Measurements from ENCODE around the gene FNDC8.
"Not testable (repeated sequence)": the region's sequence is repeated elsewhere in the genome, so short reads cannot be mapped to it uniquely, and the experiment has no call there.

The FNDC8 gene

DNA sequence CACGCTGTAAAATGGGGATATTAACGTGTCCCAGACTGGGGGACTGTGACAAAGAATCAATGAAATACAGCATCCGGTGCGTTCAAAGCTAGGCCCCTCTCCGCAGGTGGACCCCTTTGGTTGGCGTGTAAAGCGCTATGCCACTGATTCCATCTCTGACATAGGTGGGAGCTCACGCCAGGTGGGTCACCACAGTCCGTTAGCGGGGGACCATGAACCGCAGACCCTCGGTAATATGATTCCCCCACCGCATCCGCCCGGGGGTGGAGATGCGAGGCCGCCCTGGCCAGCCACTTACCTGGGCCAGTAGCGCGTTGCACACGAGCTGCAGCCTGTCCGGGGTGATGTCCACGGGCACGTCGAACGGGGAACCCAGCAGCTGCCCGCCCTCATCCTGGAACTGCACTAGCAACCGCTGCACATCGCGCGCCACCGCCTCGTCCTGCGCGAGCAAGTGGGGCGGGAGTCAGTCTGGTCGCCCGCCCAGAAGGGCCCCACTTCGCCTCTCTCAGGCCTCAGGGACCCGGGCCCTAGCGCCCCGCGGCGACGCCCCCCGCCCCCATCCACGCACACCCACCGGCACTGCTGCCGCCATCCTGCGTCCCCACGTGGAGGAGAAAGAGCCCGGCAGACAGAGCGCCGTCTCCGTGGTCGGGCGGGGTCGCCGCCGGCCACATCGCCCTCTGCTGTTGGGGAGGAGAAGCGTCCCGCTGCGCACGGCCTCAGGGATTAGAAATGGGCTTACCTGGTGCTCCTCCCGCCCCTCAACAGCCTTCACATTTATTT, 20.5 kb downstream of the FNDC8 start, which contains the start of gene NLE1:
TSS of gene NLE1 (minus strand) at position 623 of the 786 bp plus-strand sequence. CDS start at position 595, 28 bp downstream.
- DNase-seq (ENCODE audit: low read depth in 3 of 3), result peak; percentile 80 to 86 (median 80)

DNA sequence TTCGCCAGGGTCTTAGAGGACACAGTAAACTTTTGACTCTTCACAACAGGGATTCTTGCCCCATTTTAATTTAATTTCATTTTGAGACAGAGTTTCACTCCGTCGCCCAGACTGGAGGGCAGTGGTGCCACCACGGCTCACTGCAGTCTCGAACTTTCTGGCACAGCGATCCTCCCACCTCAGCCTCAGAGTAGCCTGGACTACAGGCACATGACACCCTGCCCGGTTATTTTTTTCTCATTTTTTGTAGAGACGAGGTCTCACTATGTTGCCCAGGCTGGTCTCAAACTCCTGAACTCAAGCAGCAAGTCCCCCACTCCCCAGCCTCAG, 21.0 kb downstream of the FNDC8 start:
- DNase-seq (ENCODE audit: low read depth in 3 of 3), result no peak

DNA sequence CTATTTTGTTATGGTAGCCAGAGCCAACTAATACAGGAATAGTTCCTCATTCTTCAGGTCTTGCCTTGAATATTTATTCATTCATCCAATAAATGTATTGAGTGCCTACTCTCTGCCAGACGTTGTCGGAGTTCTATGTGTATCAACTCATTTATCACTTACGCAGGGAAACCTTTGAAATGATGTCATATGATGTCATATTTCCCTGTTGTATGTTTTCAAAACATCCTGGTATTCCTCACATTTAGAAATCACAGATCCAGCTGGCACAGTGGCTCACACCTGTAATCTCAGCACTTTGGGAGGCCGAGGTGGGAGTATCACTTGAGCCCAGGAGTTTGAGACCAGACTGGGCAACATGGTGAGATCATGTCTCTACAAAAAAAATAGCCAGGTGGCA, 23.4 kb downstream of the FNDC8 start:
- DNase-seq (ENCODE audit: low read depth in 3 of 3), result no peak

DNA sequence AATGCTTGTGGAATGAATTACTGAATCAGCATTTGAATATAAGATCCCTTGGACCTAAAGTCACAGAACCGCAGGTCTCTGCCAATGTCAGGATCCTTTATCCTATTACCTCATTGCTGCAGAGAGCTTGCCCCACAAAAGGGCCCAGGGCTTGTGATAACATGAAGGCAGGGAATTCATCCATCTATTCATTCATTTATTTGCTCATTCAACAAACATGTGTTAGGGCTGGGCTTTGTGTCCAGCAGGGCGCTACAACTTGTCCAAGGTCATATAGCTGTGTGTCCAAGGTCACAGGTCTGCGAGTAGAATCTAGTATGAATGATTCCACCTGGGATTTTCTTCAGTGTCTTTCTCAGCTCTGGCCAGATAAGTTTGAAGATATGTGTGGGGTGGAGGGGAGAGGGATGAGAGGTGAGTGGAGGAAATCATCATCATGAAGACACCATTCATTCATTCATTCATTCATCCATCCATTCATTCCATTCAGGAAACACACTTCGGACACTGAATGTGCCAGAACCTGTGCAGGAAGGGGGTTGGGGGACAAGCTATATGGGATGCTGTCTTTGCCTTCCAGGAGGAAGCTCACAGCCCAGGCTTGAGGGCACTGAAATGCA, 24.9 kb downstream of the FNDC8 start:
- DNase-seq (ENCODE audit: low read depth in 3 of 3), result no peak

DNA sequence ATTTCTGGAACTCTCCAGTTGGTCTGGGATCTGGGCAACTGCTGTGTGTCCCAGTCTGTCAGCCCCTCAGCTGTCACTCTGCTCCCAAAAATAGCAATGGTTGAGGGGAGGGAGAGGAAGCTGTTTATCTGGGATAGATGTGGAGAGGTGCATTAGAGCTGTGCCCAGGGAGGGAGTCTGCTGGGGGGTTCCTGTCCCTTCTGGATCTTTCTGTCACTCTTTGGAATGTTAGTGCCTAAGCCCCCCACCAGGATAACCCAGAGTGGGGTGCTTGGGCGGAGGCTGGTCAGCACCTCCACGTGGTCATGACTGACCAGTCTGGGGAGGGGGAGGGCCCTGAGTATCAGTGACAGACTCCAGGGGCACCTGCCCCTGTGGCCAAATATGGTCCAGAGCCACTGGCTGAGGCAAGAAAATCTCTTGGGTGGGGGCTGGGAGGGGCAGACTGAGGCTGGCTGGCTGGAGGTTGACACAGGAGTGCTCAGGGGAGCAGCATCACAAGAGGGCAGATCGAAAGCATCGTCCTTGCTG, 26.0 kb downstream of the FNDC8 start, which contains the start of gene UNC45B:
TSS of gene UNC45B (plus strand) at position 443 of the 531 bp plus-strand sequence. CDS start 447 bp downstream, outside the sequence.
- DNase-seq (ENCODE audit: low read depth in 3 of 3), result no peak

DNA sequence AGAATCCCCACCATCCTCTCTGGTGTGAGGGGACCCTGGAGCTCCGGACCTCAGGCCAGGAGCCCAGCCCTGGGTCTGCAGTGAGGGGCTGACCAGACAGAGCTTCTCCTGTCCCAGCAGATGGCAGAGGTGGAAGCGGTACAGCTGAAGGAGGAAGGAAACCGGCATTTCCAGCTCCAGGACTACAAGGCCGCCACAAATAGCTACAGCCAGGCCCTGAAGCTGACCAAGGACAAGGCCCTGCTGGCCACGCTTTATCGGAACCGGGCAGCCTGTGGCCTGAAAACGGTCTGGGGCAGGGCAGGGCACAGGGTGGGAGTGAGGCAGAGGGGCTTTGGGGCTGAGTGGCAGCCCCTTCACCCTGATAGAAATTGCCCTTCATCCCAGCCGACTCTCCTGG, 26.7 kb downstream of the FNDC8 start:
- no peak for DNase-seq (ENCODE audit: low read depth in 3 of 3)

DNA sequence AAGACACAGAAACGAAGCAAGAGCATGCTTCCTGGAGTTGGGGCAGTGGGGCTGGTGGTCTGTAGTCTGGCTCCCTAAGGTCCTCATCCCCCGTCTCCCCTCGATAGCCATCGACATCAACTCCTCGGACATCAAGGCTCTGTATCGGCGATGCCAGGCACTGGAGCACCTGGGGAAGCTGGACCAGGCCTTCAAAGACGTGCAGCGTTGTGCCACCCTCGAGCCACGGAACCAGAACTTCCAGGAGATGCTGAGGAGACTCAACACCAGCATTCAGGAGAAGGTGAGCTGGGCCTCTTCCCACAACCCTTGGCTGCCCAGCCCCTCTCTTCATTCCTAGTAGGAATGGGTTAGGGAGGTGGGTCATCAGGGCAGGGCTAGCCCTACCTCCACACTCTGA, 28.5 kb downstream of the FNDC8 start:
- DNase-seq (ENCODE audit: low read depth in 3 of 3), result no peak

DNA sequence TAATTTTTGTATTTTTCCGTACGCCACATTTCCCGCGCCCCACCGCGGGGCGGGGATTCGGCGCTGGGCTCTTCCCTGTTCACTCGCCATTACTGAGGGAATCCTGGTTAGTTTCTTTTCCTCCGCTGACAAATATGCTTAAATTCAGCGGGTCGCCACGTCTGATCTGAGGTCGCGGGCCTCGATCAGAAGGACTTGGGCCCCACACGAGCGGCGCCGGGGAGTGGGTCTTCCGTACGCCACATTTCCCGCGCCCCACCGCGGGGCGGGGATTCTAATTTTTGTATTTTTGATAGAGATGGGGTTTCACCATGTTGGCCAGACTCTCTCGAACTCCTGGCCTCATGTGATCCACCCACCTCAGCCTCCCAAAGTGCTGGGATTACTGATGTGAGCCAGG, 29.7 kb downstream of the FNDC8 start:
- DNase-seq (ENCODE audit: low read depth in 3 of 3), result not testable (repeated sequence)

DNA sequence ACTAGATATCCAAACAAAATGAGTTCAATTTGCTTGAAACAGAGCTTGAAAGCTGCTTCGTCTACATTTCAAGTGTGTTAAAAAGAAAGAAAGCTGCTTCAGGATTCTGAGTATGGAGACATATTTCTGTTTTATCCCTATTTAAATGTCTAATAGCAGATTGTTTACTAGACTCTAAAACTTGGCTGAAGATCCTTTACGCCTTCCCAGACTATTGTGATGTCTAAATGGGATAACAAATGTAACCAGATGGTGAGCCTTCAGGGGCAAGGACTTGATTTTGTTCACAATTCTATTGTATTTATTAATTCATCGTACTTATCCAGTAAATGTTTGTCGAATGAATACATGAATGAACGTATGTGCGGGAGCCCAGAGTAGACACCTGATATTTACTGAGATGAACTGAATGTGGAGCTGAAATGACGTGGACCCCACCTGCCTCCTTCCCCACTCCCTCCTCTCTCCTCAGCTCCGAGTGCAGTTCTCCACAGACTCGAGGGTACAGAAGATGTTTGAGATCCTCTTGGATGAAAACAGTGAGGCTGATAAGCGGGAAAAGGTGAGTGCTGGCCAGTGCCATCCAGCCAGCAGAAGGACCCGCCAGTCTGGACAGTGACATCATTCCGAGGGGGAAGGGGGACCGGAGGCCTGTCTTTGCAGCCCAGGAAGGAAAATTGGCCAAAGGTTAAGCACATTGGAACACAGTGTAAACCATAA, 31.2 kb downstream of the FNDC8 start:
- no peak for DNase-seq (ENCODE audit: low read depth in 3 of 3)

DNA sequence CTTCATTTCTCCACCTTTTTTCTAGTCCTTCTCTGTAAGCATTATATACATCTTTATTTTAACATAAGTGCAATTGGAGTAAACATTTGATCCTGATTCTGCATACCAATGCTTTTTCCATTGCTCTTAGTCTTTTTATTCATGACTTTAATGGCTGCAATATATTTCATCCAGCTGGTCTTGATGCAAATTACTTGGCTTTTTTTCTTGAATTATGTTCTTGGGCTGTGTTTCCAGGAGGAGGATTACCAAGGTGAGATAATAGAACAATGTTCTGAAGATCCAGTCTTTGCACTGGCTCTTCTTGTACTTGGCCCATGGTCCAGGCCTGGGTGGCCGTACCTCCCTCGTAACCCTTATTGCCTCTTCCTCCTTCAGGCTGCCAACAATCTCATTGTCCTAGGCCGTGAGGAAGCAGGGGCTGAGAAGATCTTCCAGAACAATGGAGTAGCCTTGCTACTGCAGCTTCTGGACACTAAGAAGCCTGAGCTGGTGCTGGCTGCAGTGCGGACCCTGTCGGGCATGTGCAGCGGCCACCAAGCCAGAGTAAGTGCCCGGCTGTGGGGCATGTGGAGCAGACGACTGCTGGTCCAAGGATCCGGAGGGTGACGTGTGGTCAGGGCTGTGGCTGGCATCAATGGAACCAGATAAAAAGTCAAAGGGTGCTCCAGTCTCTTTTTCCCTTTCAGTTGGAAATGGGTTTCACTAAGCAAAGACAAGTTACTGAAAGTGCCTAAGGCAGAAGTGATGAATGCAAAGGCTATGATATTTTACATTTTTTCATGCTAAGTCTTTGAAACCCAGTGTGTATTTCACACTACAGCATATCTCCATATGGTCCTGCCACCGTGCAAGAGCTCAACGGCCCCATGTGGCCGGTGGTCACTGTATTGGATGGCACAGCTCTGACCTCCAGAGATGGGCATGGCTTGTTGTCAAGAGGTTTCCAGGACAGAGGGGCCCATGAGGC, 33.1 kb downstream of the FNDC8 start:
- DNase-seq (ENCODE audit: low read depth in 3 of 3), result no peak

DNA sequence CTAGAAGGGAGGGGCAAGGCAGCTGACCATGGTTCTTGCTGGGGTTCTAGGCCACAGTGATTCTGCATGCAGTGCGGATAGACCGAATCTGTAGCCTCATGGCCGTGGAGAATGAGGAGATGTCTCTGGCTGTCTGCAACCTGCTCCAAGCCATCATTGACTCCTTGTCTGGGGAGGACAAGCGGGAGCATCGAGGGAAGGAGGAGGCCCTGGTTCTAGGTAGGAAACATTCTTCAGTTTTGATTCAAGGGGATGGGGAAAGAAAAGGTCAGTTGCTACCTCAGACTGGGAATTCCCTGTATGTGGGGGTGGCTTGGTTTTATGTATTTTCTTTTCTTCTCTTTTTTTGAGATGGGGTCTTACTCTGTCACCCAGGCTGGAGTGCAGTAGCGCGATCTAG, 33.8 kb downstream of the FNDC8 start:
- DNase-seq (ENCODE audit: low read depth in 3 of 3), result no peak

DNA sequence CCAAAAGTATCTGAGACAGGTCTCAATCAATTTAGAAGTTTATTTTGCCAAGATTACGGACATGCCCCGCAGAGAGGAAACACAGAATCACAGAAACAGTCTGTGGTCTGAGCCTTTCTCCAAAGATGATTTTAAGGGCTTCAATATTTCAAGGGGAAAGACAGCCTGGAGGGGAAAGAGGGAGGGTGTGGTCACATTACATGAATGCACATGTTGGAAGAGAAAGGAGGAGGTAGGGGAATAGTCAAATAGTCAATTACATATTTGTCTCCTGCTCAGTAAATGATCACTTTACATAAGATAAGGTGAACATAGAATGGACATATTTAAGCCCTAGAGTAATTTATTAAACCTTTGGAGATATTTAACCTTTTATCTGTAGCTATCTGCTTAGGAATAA, 38.5 kb downstream of the FNDC8 start:
- no peak for DNase-seq (ENCODE audit: low read depth in 3 of 3)

DNA sequence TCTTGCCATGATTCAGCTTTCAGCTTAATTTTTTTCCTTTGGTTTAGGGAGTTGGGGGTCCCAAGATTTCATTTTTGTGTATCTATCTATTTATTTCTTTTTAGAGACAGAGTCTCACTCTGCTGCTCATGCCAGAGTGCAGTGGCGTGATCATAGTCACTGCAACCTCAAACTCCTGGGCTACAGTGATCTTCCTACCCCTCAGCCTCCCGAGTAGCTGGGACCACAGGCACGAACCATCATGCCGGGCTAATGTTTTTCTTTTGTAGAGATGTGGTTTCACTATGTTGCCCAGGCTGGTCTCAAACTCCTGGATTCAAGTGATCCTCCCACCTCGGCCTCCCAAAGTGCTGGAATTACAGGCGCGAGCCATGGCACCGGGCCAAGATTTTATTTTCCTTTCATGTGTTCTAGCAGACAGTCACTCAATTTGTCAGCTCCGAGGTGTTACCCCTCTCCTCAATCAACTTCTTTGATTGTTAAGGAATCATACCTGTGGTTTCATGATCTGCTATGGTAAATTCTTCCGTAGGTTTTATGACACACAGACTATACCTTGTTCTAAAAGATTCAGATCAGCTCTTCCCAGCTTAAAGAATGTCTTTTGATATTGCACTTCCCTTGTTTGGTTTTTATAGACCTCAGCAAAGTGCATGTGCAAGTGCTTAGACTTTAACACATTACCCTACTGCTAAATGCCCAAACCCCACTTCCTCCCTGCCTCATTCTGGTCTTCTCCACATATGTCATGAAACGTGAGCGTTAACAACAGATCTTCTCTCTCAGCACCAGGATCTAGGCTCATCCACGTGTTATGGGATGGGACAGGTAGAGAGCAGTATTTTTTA, 39.2 kb downstream of the FNDC8 start:
- peak in 1 of 3 experiments; percentile 18 for DNase-seq (ENCODE audit: low read depth in 3 of 3)

DNA sequence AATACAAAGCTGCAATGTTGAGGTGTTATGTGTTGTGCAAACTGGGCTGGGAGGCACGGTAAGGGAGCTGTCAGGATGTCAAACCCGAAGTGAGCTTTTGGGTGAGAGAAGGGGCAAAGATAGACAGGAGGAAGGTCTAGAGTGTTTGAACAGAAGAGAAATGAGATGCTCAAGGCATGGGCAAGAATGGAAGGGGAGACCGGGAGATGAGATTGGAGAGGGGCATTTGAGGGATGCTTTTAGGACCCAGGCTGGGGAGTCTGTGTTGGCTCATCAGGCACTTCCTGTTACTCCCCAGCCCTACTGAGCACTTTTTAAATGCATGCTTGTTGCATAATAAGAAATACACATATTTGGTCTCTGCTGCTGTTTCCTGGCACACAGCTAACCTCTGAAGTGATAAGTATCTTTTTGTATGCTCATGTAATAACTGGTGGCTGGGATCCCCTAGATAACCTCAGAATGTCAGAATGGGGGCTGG, 39.9 kb downstream of the FNDC8 start:
- DNase-seq (ENCODE audit: low read depth in 3 of 3), result no peak

DNA sequence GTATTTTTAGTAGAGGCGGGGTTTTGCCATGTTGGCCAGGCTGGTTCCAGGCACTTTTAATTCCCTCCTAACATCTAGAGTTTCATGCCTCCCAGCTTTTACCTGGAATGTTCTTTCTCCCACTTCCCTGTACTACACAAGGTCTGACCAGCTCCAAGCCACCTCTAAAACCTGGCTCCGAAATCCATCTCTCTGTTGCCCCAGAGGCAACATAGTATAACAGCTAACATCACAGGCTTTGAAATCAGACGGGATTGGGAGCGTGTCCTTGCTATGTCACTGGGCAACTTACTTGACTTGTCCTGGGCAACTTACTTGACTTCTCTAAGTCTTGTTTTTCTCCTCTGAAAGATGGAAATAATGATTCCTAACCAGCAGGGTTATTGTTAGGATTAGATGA, 41.3 kb downstream of the FNDC8 start:
- DNase-seq (ENCODE audit: low read depth in 3 of 3), result no peak

DNA sequence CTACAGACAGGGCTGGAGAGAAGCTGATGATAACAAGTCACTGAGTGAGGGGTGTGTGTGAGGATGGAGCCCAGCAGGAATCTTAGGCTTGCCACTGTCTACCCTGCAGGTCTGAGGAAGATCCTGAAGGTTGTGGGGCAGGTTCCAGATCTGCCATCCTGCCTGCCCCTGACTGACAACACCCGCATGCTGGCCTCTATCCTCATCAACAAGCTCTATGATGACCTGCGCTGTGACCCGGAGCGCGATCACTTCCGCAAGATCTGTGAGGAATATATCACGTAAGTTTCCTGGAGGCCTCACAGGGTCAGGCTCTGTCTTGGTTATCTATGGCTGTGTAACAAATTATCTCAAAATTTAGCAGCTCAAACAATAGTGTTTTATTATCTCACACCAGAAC, 42.5 kb downstream of the FNDC8 start:
- DNase-seq (ENCODE audit: low read depth in 3 of 3), result no peak

DNA sequence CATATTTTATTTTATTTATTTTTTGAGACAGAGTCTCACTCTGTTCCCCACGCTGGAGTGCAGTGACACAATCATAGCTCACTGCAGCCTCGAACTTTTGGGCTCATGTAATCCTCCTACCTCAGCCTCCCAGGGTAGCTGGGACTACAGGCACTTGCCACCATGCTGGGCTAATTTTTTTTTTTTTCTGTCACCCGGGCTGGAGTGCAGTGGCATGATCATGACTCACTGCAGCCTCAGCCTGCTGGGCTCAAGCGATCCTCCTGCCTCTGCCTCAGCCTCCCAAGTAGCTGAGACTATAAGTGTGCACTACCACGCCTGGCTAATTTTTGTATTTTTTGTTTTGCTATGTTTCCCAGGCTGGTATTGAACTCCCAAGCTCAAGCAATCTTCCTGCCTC, 43.3 kb downstream of the FNDC8 start:
- no peak for DNase-seq (ENCODE audit: low read depth in 3 of 3)

DNA sequence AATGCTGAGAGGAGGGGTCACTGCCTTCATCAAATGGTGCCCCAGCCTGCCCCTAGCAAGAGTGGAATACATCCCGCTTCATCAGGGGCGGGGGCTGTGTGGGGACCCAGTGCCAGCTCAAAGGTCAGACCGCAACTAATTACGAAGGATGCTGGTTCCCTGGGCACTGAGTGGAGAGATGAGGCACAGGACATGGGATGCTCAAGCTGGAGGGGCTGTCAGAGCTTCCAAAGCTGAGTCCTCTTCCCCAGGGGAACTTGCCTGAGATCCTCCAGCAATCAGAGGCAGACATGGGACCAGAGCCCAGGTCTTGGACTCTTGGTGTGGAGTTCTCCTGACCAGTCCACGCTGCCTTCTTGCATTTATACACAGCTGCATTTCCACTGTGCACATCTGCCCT, 45.1 kb downstream of the FNDC8 start:
- DNase-seq (ENCODE audit: low read depth in 3 of 3), result no peak

DNA sequence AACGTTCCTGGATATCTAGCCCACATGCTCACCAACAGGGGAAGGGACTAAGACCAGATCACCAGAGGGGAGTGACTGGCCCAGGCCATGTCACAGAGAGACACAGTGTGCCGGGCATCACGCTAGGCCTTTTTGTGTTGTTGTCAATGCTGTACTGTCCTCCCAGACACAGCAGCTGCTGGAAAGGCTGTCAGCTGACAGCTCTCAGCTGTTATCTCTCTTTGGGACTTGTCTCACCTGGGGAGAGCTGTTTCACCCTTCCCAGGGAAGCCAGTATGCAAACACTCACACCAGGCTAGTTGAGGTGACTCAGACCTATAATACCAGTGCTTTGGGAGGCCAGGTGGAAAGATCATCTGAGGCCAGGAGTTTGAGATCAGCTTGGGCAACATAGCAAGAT, 45.6 kb downstream of the FNDC8 start:
- no peak for DNase-seq (ENCODE audit: low read depth in 3 of 3)

DNA sequence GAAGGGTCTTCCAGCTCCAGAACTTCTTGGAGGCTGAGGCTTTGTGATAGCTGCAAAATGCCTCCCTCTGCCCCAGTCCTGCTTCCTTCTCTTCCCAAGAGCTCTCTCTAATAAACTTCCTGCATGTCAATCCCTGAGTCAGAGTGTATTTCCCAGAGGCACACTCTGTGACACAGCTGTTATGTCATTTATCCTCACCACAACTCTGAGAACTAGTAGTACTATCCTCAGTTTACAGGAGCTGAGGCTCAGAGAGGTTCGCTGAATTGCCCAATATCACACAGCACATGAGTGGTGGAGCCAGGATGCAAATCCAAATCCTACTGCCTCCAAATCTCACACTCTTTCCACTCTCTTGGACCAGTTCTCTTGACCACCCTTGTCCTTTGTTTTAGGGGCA, 46.3 kb downstream of the FNDC8 start:
- DNase-seq (ENCODE audit: low read depth in 3 of 3), result no peak
